Transverse colon (tissue), 4 donors: ENCODE results near the gene ZNF423.

Experiments
- CTCF ChIP-seq, 5 experiments: fragments of 200-600 bp in 3 of 5; fragments of 450-650 bp in 2 of 5; sonication (generic) in 3 of 5; IDR thresholded peaks; 1 replicate in 2 of 5; 2 replicates in 3 of 5; pipeline ENCODE4 v1.5.1; 2016 to 2017; ENCODE audit warnings: antibody characterized with exemption in 5 of 5, inconsistent platforms in 3 of 5, mild to moderate bottlenecking in 2 of 5, moderate library complexity in 1 of 5
- POLR2AphosphoS5 ChIP-seq, 3 donors: sonication (generic); formaldehyde crosslinking; IDR thresholded peaks; one replicate each; pipeline ENCODE4 v1.6.1; 2016; ENCODE audit warnings: antibody characterized with exemption in 3 of 3

DNA sequence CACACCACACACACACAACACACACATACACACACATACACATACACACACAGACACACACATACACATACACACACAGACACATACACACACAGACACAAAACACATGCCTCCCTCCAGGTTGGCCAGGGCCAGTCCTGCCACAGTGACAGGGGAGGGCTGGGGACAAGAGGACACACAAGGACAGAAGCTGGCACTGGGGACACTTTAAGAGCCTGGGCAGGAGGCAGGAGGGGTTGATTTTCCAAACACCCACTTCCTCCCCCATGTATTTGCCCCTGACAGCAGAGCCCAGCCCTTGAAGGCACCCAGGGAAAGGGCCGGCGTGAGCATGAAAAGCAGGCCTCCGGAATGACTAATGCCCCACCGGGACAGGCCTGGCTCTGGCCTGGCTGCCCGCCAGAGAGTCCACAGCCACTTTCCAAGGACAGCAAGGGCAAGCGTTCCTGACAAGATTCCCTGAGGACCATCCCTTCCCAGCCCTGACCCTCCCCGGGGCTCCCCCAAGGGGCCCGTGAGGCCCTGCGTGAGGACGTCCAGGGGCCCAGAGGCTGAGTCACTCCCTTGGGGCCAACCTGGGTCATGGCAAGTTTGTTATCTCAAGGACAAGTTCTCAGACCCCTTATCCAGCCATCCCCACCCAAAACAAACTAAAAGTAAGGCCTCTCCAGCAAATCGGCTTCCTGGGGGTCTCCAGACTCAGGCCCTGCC lies 235.6 kb downstream of the ZNF423 start:
- no peak for TF ChIP-seq CTCF (IDR thresholded peaks at IDR 0.05)
- no peak for TF ChIP-seq POLR2AphosphoS5 (IDR thresholded peaks at IDR 0.05)
